Uterus (tissue), 2 donors: ENCODE results near the gene USP46.

Experiments
- POLR2A ChIP-seq, 2 donors: fragments of 450-650 bp; IDR thresholded peaks; one replicate each; pipeline ENCODE4 v1.6.1; 2016; ENCODE audit warnings: antibody characterized with exemption in 2 of 2, mild to moderate bottlenecking in 1 of 2, moderate library complexity in 1 of 2
- TF ChIP-seq, protein P1 (sequence below), 4 experiments: fragments of 200-600 bp in 2 of 4; fragments of 450-650 bp in 2 of 4; sonication (generic) in 2 of 4; IDR thresholded peaks; one replicate each; pipeline ENCODE4 v1.5.1; 2016 to 2019; ENCODE audit warnings: antibody characterized with exemption in 4 of 4, mild to moderate bottlenecking in 2 of 4, moderate library complexity in 1 of 4

DNA sequence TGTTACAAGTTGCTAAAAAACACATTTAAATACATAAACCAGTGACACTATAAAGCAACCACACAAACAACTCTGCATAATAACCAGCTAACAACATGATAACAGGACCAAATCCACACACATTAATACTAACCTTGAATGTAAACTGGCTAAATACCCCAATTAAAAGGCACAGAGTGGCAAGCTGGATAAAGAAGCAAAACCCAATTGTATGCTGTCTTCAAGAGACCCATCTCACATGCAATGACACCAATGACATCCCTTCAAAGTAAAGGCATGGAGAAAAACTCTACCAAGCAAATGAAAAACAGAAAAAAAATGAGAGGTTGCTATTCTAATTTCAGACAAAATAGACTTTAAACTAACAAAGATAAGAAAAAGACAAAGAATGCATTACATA lies 34.4 kb upstream of the USP46 start:
- TF ChIP-seq, protein P1, sequence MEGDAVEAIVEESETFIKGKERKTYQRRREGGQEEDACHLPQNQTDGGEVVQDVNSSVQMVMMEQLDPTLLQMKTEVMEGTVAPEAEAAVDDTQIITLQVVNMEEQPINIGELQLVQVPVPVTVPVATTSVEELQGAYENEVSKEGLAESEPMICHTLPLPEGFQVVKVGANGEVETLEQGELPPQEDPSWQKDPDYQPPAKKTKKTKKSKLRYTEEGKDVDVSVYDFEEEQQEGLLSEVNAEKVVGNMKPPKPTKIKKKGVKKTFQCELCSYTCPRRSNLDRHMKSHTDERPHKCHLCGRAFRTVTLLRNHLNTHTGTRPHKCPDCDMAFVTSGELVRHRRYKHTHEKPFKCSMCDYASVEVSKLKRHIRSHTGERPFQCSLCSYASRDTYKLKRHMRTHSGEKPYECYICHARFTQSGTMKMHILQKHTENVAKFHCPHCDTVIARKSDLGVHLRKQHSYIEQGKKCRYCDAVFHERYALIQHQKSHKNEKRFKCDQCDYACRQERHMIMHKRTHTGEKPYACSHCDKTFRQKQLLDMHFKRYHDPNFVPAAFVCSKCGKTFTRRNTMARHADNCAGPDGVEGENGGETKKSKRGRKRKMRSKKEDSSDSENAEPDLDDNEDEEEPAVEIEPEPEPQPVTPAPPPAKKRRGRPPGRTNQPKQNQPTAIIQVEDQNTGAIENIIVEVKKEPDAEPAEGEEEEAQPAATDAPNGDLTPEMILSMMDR (IDR thresholded peaks at IDR 0.05), result no peak
- TF ChIP-seq POLR2A (IDR thresholded peaks at IDR 0.05), result no peak
